H9 (cell line): ENCODE data around the gene PDPN. TPM values are rescaled to one million over a fixed set of nuclear protein-coding genes. Genes with fewer than 3 reads are reported as not detected.

Experiments
- DNase-seq: peaks from one replicate; pipeline ENCODE4 v3.0.0-alpha.2; 2017
- H2AFZ ChIP-seq: one replicate; pipeline ENCODE4 v1.6.1; 2013; ENCODE audit warnings: mild to moderate bottlenecking, low read length, control low read depth, moderate library complexity
- H2AK5ac ChIP-seq: 2 replicates; pipeline ENCODE4 v1.6.1; 2013; ENCODE audit warnings: low read length, control low read depth, mixed read lengths; ENCODE audit not compliant: insufficient read length
- H2BK120ac ChIP-seq: one replicate; pipeline ENCODE4 v1.6.1; 2013; ENCODE audit warnings: low read depth, mild to moderate bottlenecking, low read length, control low read depth, inconsistent platforms; ENCODE audit not compliant: poor library complexity, severe bottlenecking
- H2BK12ac ChIP-seq: 2 replicates; pipeline ENCODE4 v1.6.1; 2013; ENCODE audit warnings: low read length, control low read depth, mixed read lengths, low read depth; ENCODE audit not compliant: insufficient read length
- H2BK15ac ChIP-seq: 2 replicates; pipeline ENCODE4 v1.6.1; 2013; ENCODE audit warnings: low read depth, low read length, control low read depth
- H2BK20ac ChIP-seq: one replicate; pipeline ENCODE4 v1.6.1; 2013; ENCODE audit warnings: low read depth, mild to moderate bottlenecking, low read length, control low read depth, inconsistent platforms; ENCODE audit not compliant: poor library complexity, severe bottlenecking
- H2BK5ac ChIP-seq: 2 replicates; pipeline ENCODE4 v1.6.1; 2013; ENCODE audit warnings: low read length, control low read depth, mixed read lengths; ENCODE audit not compliant: insufficient read length
- H3K14ac ChIP-seq: 2 replicates; pipeline ENCODE4 v1.6.1; 2013; ENCODE audit warnings: low read length, control low read depth; ENCODE audit not compliant: insufficient read depth
- H3K18ac ChIP-seq: 2 replicates; pipeline ENCODE4 v1.6.1; 2013; ENCODE audit warnings: low read depth, mild to moderate bottlenecking, mixed read lengths, low read length, control low read depth; ENCODE audit not compliant: insufficient read length
- H3K23ac ChIP-seq: 2 replicates; pipeline ENCODE4 v1.6.1; 2013; ENCODE audit warnings: low read length, control low read depth, mixed read lengths, low read depth; ENCODE audit not compliant: insufficient read length
- H3K23me2 ChIP-seq: 2 replicates; pipeline ENCODE4 v1.6.1; 2013; ENCODE audit warnings: low read depth, mild to moderate bottlenecking, mixed read lengths, low read length, control low read depth; ENCODE audit not compliant: insufficient read length, poor library complexity, severe bottlenecking
- H3K27ac ChIP-seq: 2 replicates; pipeline ENCODE4 v1.5.1; 2013; ENCODE audit warnings: low read length, control low read depth, mixed read lengths, low read depth; ENCODE audit not compliant: insufficient read length
- H3K27me3 ChIP-seq: 2 replicates; pipeline ENCODE4 v1.6.1; 2013; ENCODE audit warnings: low read length, control low read depth, inconsistent platforms; ENCODE audit not compliant: insufficient read depth
- H3K4ac ChIP-seq: 2 replicates; pipeline ENCODE4 v1.6.1; 2013; ENCODE audit warnings: low read depth, mild to moderate bottlenecking, control low read depth, inconsistent platforms, low read length, moderate library complexity
- H3K4me1 ChIP-seq: 2 replicates; pipeline ENCODE4 v1.6.1; 2013; ENCODE audit warnings: low read length, control low read depth, inconsistent platforms; ENCODE audit not compliant: insufficient read depth
- H3K4me2 ChIP-seq: 2 replicates; pipeline ENCODE4 v1.6.1; 2013; ENCODE audit warnings: low read length, control low read depth, mixed read lengths; ENCODE audit not compliant: insufficient read length, insufficient read depth
- H3K56ac ChIP-seq: 2 replicates; pipeline ENCODE4 v1.6.1; 2013; ENCODE audit warnings: low read depth, mild to moderate bottlenecking, mixed read lengths, low read length, control low read depth; ENCODE audit not compliant: insufficient read length
- H3K79me1 ChIP-seq: 2 replicates; pipeline ENCODE4 v1.6.1; 2013; ENCODE audit warnings: low read depth, mild to moderate bottlenecking, moderate library complexity, low read length, control low read depth, inconsistent platforms; ENCODE audit not compliant: insufficient read depth, poor library complexity, severe bottlenecking
- H3K79me2 ChIP-seq: 2 replicates; pipeline ENCODE4 v1.6.1; 2013; ENCODE audit warnings: low read length, control low read depth, inconsistent platforms; ENCODE audit not compliant: insufficient read depth
- H3K9ac ChIP-seq: 2 replicates; pipeline ENCODE4 v1.6.1; 2013; ENCODE audit warnings: low read length, control low read depth, mixed read lengths; ENCODE audit not compliant: insufficient read length; ENCODE audit errors: extremely low read depth
- H3K9me3 ChIP-seq: one replicate; pipeline ENCODE4 v1.6.1; 2013; ENCODE audit warnings: low read depth, low read length, inconsistent platforms; ENCODE audit not compliant: control insufficient read depth
- H3T11ph ChIP-seq: one replicate; pipeline ENCODE4 v1.6.1; 2013; ENCODE audit warnings: mild to moderate bottlenecking, low read length, control low read depth, inconsistent platforms
- H4K20me1 ChIP-seq: one replicate; pipeline ENCODE4 v1.6.1; 2013; ENCODE audit not compliant: control insufficient read depth, insufficient read length, insufficient read depth
- H4K5ac ChIP-seq: 2 replicates; pipeline ENCODE4 v1.6.1; 2013; ENCODE audit warnings: low read depth, mild to moderate bottlenecking, mixed read lengths, low read length, control low read depth; ENCODE audit not compliant: insufficient read length
- H4K8ac ChIP-seq: replicated peaks from 2 replicates; pipeline ENCODE4 v1.6.1; 2013; ENCODE audit warnings: low read length, control low read depth, mixed read lengths, low read depth; ENCODE audit not compliant: insufficient read length
- H4K91ac ChIP-seq: 2 replicates; pipeline ENCODE4 v1.6.1; 2013; ENCODE audit warnings: low read depth, mild to moderate bottlenecking, moderate library complexity, mixed read lengths, low read length, control low read depth; ENCODE audit not compliant: insufficient read length
- H3K27ac Mint-ChIP-seq, 3 experiments: 2 replicates in 2 of 3; 3 replicates in 1 of 3; pipeline ENCODE4 v1.8.0; 2020 to 2021; ENCODE audit warnings: mixed read lengths in 3 of 3, mild to moderate bottlenecking in 1 of 3, moderate library complexity in 1 of 3
- H3K27me3 Mint-ChIP-seq: 2 replicates; pipeline ENCODE4 v1.8.0; 2021; ENCODE audit warnings: low read depth, mild to moderate bottlenecking, moderate library complexity, mixed read lengths
- H3K36me3 Mint-ChIP-seq, 3 experiments: 2 replicates in 2 of 3; 3 replicates in 1 of 3; pipeline ENCODE4 v1.8.0; 2020 to 2021; ENCODE audit warnings: low read depth in 3 of 3, mixed read lengths in 3 of 3; ENCODE audit not compliant: insufficient read depth in 1 of 3
- H3K4me1 Mint-ChIP-seq, 2 experiments: 2 replicates each; pipeline ENCODE4 v1.8.0; 2020; ENCODE audit warnings: mixed read lengths in 2 of 2
- H3K4me3 Mint-ChIP-seq, 2 experiments: 2 replicates in 1 of 2; 3 replicates in 1 of 2; pipeline ENCODE4 v1.8.0; 2020 to 2021; ENCODE audit warnings: mild to moderate bottlenecking in 2 of 2, mixed read lengths in 2 of 2, moderate library complexity in 1 of 2
- H3K9me3 Mint-ChIP-seq, 2 experiments: 2 replicates in 1 of 2; 3 replicates in 1 of 2; pipeline ENCODE4 v1.8.0; 2020; ENCODE audit warnings: mild to moderate bottlenecking in 2 of 2, mixed read lengths in 2 of 2, moderate library complexity in 1 of 2
- CTCF ChIP-seq: fragments of 200-600 bp; sonication (generic); conservative IDR thresholded peaks from 3 replicates; pipeline ENCODE4 v1.8.0; 2021; ENCODE audit warnings: antibody characterized with exemption, mild to moderate bottlenecking
- WGBS: extraction: QIAGEN DNeasy Blood & Tissue Kit; methylation state at CpG from one replicate; pipeline ENCODE4 v1.1.7; 2013; ENCODE audit warnings: missing lambda C conversion rate, low lambda C conversion rate, mixed read lengths; ENCODE audit not compliant: insufficient read length; ENCODE audit errors: extremely low coverage; 5-methylcytosine and 5-hydroxymethylcytosine counted together
- total RNA-seq: library from RNA; stranded (reverse); gene quantifications from 2 replicates; pipeline ENCODE4 v1.2.1, GENCODE V29; 2021

The PDPN gene
- total RNA-seq, 1 experiment from 2014 or later, result 205 TPM

GRCh38 chr1:13554798-13555197 lies 28.8 kb upstream of the PDPN start:
- Histone ChIP-seq H2BK20ac (no peak overlapping the region), H2AK5ac (no peak overlapping the region), H4K8ac (no peak overlapping the region), H3K4me1 (no peaks in the 10 kb centered on the region; the same call in 1 of the 2 replicates), H3K4ac (no peak overlapping the region), H3K27me3 (no peaks in the 10 kb centered on the region), H2BK5ac (no peak overlapping the region), H3K9me3 (no peaks in the 10 kb centered on the region), H3K79me1 (no peaks in the 10 kb centered on the region), H4K91ac (no peak overlapping the region), H3K4me2 (no peak overlapping the region), H2BK120ac (no peak overlapping the region), H3K14ac (no peak overlapping the region), H3K27ac (no peak overlapping the region), H4K20me1 (no peaks in the 10 kb centered on the region), H2AFZ (no peak overlapping the region), H3K9ac (no peak overlapping the region), H3K79me2 (no peaks in the 10 kb centered on the region), H3K56ac (no peak overlapping the region), H3K23me2 (no peaks in the 10 kb centered on the region), H3K18ac (no peak overlapping the region), H3T11ph (no peak overlapping the region), H4K5ac (no peak overlapping the region), H2BK15ac (no peak overlapping the region), H2BK12ac (no peak overlapping the region), H3K23ac (no peak overlapping the region)
- no peak overlapping the region; a peak in 1 of 7 replicates for H3K27ac Mint-ChIP-seq
- DNase-seq, result no peak
- H3K27me3 Mint-ChIP-seq, result no peaks in the 10 kb centered on the region
- H3K9me3 Mint-ChIP-seq, result no peaks in the 10 kb centered on the region
- no CpG with 5 or more reads among the region's 28 CpGs for WGBS
- H3K4me1 Mint-ChIP-seq, result 0 out of 4 replicates have a peak, but pooled peaks cover 2 to 3% of the 10 kb centered on the region in 2 experiments
- no peak for TF ChIP-seq CTCF
- H3K36me3 Mint-ChIP-seq, result no peaks in the 10 kb centered on the region
- H3K4me3 Mint-ChIP-seq, result no peak overlapping the region
